ENCODE results near the gene KIAA0232. TPM values are rescaled to one million over a fixed set of nuclear protein-coding genes. Genes with fewer than 3 reads are reported as not detected.
A peak's percentile ranks its signal among the peaks of the same experiment; 100 is the strongest.
"Not testable (repeated sequence)": the region's sequence is repeated elsewhere in the genome, so short reads cannot be mapped to it uniquely, and the experiment has no call there.

KIAA0232 gene
- total RNA-seq, 2 experiments from 2014 or later = 13.8 to 14.7 TPM

DNA sequence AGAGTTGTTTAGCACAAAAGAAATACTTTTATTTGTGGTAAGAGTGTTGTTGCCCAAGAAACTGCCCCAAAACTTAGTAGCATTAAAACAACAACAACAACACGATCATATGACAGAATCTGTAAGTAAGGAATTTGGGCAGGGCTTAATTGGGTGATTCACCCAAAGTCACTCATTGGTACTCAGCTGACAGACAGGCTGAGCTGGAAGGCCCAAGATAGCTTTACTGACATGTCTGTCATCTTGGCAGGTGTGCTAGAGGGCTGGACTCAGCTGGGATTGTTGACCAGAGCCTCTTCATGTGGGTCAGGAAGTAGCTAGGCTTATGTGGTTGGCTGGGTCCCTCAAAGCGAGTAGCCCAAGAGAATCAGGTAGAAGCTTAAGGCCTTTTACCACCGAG lies 52.3 kb downstream of the KIAA0232 start:
- H3K4me3 Mint-ChIP-seq = no peak overlapping the region
- no peak for DNase-seq
- H3K36me3 Mint-ChIP-seq = peaks cover 39% of the 10 kb centered on the region
- H3K4me1 Mint-ChIP-seq = peaks cover 4% of the 10 kb centered on the region
- no peaks in the 10 kb centered on the region for H3K27me3 Mint-ChIP-seq
- peaks cover 5% of the 10 kb centered on the region for H3K9me3 Mint-ChIP-seq
- H3K27ac Mint-ChIP-seq = no peak overlapping the region

DNA sequence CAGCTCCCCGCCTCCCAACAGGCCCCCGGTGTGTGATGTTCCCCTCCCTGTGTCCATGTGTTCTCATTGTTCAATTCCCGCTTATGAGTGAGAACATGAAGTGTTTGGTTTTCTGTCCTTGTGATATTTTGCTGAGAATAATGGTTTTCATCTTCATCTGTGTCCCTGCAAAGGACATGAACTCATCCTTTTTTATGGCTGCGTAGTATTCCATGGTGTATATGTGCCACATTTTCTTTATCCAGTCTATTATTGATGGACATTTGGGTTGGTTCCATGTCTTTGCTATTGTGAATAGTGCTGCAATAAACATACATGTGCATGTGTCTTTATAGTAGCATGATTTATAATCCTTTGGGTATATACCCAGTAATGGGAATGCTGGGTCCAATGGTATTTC lies 53.1 kb downstream of the KIAA0232 start:
- DNase-seq, H3K9me3 Mint-ChIP-seq, H3K4me3 Mint-ChIP-seq, H3K27me3 Mint-ChIP-seq, H3K27ac Mint-ChIP-seq: not testable (repeated sequence)
- Mint-ChIP-seq H3K36me3 (peaks cover 39% of the 10 kb centered on the region), H3K4me1 (peaks cover 10% of the 10 kb centered on the region)

- not testable (repeated sequence) for DNase-seq, H3K27ac Mint-ChIP-seq, H3K4me3 Mint-ChIP-seq, H3K9me3 Mint-ChIP-seq, H3K27me3 Mint-ChIP-seq
- Mint-ChIP-seq H3K36me3 (peaks cover 31% of the 10 kb centered on the region), H3K4me1 (peaks cover 10% of the 10 kb centered on the region)
Observed at GRCh38 chr4:6837106-6837505, 54.6 kb downstream of the KIAA0232 start.

DNA sequence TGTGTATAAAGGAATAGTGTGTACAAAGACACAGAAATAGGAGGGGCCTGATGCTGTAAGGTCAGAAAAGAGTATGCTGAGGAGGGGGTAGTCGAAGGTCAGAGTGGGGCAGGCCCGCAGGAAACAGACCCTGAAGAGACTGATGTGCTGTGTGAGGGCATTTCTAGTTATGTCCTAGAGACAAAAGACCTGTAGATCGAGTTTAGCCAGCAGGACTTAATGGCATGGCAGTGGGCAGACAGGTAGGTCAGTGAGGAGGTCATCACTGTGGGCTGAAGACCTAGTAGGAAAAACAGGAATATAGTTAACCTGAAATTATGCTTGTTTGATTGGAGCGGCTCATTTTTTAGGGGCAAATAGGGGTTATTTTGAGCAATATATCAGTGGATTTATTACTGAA lies 57.1 kb downstream of the KIAA0232 start:
- Mint-ChIP-seq H3K4me1 (peaks cover 10% of the 10 kb centered on the region), H3K27me3 (no peaks in the 10 kb centered on the region), H3K27ac (peak overlapping the region; percentile 19), H3K9me3 (peaks cover 5% of the 10 kb centered on the region), H3K36me3 (peaks cover 35% of the 10 kb centered on the region), H3K4me3 (no peak overlapping the region)
- DNase-seq = no peak

DNA sequence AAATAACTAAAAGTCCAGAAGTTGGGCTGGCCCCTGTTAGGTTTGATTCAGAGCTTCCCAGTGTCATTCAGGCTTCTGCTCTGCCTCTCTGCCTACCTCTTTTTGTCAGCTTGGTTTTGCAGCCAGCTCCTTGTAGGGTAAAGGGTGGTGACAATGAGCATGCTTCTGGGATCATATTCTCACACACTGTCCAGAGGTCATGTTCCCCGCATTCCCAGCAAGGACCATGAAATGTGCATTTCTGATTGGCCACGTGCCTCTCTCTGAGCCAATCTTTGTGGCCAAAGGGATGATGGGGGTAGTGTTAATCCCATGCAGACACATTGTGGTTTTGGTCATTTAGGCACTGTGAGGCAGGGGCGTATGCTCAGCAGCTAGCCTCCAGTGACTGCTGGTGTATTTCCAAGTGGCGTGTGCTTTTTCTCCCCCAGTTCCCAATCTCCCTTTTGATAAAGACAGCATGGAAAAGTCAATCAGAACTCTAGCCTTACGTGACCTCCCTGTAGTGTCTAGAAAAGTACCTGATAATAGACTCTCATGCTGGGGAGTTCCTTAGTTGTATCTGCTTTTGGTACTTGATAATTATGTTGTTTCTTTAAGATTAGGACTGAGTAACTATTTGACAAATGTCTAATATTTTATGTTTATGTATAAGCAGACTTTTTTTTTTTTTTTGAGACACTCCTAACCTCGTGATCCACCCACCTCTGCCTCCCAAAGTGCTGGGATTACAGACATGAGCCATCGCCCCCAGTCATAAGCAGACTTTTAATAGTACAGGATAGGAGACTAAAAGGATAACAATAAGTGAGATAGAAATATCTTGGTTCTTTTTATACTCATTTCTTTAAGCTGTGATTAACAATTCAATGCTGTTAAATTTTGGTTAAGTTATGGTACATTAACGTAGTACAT lies 57.8 kb downstream of the KIAA0232 start:
- no peaks in the 10 kb centered on the region for H3K27me3 Mint-ChIP-seq
- H3K9me3 Mint-ChIP-seq = peaks cover 5% of the 10 kb centered on the region
- H3K27ac Mint-ChIP-seq = no peak overlapping the region
- H3K4me1 Mint-ChIP-seq = peaks cover 13% of the 10 kb centered on the region
- H3K4me3 Mint-ChIP-seq = no peak overlapping the region
- no peak for DNase-seq
- H3K36me3 Mint-ChIP-seq = peaks cover 32% of the 10 kb centered on the region

DNA sequence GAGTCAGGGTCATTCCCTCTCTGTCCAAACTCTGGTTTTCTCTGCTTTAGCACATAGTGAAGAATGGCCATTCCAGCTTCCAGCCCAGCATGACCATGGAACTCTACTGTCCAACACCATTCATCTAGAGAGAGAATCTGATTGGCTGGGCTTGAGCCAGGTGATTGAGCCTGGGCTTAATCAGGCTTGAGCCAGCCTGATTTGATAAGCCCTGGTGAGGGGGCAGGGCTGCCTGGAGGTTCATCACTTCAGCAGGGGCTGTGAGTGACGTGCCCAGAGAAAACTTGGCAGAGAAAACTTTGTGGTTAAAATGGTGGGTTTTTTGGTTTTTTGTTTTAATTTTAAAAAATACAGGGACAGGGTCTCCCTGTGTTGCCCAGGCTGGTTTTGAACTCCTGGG lies 62.5 kb downstream of the KIAA0232 start:
- no peaks in the 10 kb centered on the region for H3K9me3 Mint-ChIP-seq
- no peak overlapping the region for H3K4me3 Mint-ChIP-seq
- peaks cover 17% of the 10 kb centered on the region for H3K4me1 Mint-ChIP-seq
- peaks cover 24% of the 10 kb centered on the region for H3K36me3 Mint-ChIP-seq
- H3K27ac Mint-ChIP-seq = no peak overlapping the region
- no peak for DNase-seq
- no peaks in the 10 kb centered on the region for H3K27me3 Mint-ChIP-seq

DNA sequence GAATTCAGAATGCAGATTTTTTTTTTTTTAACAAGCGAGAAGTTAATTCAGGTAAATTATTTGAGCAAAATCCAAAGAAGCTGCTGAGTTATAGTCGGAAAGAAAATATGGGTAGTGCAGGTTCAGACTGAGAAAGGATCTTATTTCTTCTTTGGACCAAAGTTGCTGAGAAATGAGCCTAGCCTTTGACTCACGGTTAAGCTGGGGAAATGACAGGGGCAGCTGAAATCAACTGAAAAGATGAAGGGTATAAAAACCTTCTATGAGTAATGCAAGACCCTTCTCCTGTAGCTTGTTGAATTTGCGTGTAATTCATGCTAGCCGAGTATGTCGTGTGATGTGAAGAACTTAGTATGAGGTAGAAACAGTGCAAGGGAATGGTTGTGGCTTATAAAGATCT lies 63.0 kb downstream of the KIAA0232 start:
- no peak overlapping the region for H3K27ac Mint-ChIP-seq
- peaks cover 27% of the 10 kb centered on the region for H3K36me3 Mint-ChIP-seq
- H3K4me3 Mint-ChIP-seq = no peak overlapping the region
- H3K9me3 Mint-ChIP-seq = no peaks in the 10 kb centered on the region
- no peak for DNase-seq
- H3K27me3 Mint-ChIP-seq = no peaks in the 10 kb centered on the region
- peaks cover 12% of the 10 kb centered on the region for H3K4me1 Mint-ChIP-seq

DNA sequence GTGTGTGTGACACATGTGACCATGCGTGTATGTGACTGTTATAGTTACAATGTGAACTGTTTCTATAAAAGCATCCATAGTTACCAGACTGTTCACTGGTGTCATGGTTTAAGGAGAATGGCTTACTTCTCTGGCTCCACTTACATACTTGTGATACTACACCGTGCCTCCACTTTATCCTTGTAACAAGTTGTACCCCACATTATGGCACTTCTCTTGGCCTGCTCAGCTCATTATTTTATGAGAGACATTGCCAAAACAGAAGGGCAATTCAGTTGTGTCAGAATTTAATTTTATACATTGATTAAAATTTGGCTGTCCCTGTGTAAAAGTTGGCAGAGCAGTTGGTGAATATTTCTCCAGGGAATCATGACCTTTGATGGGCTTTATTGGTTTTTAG lies 64.7 kb downstream of the KIAA0232 start:
- DNase-seq = no peak
- Mint-ChIP-seq H3K27ac (no peak overlapping the region), H3K4me1 (peaks cover 12% of the 10 kb centered on the region), H3K4me3 (no peak overlapping the region), H3K9me3 (peaks cover 3% of the 10 kb centered on the region), H3K36me3 (peaks cover 42% of the 10 kb centered on the region), H3K27me3 (no peaks in the 10 kb centered on the region)

DNA sequence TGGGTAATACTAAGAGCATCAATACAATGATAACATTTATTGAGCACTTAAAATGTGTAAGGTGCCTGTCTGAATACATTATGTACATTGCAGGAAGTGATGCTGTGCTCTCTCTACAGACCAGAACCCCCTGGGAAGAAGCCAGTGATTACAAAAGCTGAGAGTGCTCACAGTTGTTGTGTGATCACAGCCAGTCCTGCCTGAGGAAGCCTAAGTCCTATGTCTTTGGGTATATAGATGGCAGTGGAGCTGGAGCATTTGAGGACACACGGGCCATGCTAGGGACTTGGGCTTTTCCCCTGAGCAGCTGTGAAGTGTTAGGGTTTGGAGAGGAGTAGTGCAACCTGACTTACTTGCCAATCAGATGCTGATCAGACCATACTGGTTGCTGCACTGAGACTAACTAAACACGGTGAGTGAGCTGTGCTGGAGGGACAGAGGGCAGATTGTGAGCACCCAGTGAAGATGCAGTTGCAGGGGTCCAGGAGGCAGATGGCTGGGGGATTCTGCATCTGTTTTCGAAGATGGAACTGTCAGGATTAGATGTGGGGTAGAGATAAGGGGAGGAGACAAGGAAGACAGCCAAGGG lies 66.3 kb downstream of the KIAA0232 start:
- peaks cover 10% of the 10 kb centered on the region for H3K9me3 Mint-ChIP-seq
- peaks cover 53% of the 10 kb centered on the region for H3K36me3 Mint-ChIP-seq
- H3K27ac Mint-ChIP-seq = no peak overlapping the region
- no peak overlapping the region for H3K4me3 Mint-ChIP-seq
- H3K4me1 Mint-ChIP-seq = peaks cover 16% of the 10 kb centered on the region
- DNase-seq = no peak
- H3K27me3 Mint-ChIP-seq = no peaks in the 10 kb centered on the region

DNA sequence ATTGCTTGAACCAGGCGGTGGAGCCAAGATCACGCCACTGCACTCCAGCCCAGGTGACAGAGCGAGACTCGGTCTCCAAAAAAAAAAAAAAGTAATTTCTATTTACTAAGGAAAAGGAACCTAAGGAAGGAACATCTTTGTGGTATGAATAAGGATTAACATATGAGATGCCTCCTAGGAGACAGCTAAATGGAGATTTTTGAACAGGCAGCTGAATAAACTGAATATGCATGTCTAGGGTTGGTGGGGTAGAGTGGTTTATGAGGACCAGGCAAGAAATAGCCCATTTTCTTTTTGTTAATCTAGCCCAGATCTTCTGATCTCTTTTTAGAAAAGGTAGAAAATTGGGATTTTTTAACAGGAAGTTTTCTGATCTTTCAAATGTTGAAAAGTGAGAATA lies 67.2 kb downstream of the KIAA0232 start:
- Mint-ChIP-seq H3K27ac (no peak overlapping the region), H3K27me3 (no peaks in the 10 kb centered on the region), H3K4me3 (no peak overlapping the region), H3K4me1 (peaks cover 21% of the 10 kb centered on the region), H3K36me3 (peaks cover 54% of the 10 kb centered on the region), H3K9me3 (peaks cover 10% of the 10 kb centered on the region)
- no peak for DNase-seq

- Mint-ChIP-seq H3K9me3 (peaks cover 10% of the 10 kb centered on the region), H3K27ac (no peak overlapping the region), H3K4me1 (peaks cover 28% of the 10 kb centered on the region), H3K4me3 (no peak overlapping the region), H3K27me3 (no peaks in the 10 kb centered on the region), H3K36me3 (peaks cover 51% of the 10 kb centered on the region)
- no peak for DNase-seq
Observed at GRCh38 chr4:6851431-6851830, 68.9 kb downstream of the KIAA0232 start.

DNA sequence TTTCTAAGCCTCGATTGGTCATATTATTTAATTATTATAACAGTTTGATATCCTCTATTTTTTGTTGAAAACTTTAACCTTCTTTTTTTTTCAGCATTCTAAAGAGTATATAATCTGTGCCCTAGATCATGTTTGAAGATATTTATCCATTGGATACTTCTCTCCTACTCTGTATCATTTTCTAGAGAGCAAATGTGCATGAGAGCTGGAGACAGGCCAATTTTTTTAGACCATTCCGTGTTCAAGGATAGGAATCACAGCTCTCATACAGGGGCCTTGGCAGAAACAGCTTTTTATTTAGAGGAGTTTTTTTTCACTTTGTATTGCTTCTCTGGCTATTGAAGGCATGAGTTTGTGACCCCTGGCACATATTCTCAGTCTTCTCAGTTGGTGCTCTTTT lies 69.4 kb downstream of the KIAA0232 start:
- Mint-ChIP-seq H3K9me3 (peaks cover 10% of the 10 kb centered on the region), H3K27me3 (no peaks in the 10 kb centered on the region), H3K4me1 (peaks cover 31% of the 10 kb centered on the region), H3K27ac (no peak overlapping the region), H3K4me3 (no peak overlapping the region), H3K36me3 (peaks cover 51% of the 10 kb centered on the region)
- no peak for DNase-seq

DNA sequence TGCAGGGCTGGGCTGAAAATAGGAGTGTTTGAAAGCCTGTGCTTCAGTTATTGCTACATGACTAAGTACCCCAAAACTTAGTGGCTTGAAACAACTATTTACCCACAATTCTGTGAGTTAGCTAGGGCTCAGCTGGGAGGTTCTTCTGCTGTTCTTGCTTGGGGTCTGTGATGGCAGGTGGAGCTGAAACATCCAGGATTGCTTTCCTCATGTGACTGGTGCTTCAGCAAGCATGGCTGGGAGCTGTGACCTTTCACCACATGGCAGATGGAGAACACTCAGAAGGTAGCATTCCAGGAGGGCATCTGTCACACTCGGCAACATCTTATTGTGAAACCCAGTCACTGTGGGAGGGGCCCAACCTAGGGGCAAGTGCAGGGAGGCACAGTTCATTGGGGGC lies 70.1 kb downstream of the KIAA0232 start:
- DNase-seq = no peak
- Mint-ChIP-seq H3K27ac (no peak overlapping the region), H3K9me3 (peaks cover 10% of the 10 kb centered on the region), H3K36me3 (peaks cover 53% of the 10 kb centered on the region), H3K27me3 (no peaks in the 10 kb centered on the region), H3K4me1 (peaks cover 31% of the 10 kb centered on the region), H3K4me3 (no peak overlapping the region)

DNA sequence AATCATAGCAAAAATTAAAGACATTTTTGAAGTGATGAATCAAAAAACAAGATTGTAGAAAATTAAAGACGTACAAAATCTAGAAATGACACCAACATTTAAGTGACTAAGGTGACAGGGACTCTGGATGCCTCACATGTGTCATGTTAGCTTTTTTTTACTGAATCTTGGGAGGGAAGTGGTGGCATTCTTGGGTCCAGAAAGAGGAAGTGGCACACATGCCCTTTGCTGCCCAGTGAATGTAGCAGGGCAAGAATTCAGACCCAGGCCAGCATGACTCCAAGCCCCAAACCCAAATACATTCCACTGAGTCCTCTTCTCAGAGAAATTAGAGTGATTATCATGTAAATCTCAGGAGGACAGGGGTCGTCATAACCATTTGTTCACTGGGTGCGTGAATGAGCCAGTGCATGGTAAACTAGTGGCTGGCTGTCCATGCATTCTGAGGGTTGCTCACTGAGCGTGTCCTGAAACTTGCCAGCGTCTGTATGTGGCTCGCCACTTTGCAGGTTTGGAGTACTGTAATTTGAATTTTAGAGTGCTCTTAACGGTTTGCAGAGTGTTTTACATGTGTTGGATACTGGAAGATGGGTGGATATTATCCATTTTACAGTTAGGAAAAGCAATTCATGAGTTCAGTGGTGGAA lies 71.7 kb downstream of the KIAA0232 start:
- H3K27ac Mint-ChIP-seq = peak overlapping the region; percentile 43
- peaks cover 50% of the 10 kb centered on the region for H3K36me3 Mint-ChIP-seq
- H3K4me3 Mint-ChIP-seq = no peak overlapping the region
- no peak for DNase-seq
- H3K27me3 Mint-ChIP-seq = no peaks in the 10 kb centered on the region
- H3K9me3 Mint-ChIP-seq = peaks cover 10% of the 10 kb centered on the region
- peaks cover 29% of the 10 kb centered on the region for H3K4me1 Mint-ChIP-seq

DNA sequence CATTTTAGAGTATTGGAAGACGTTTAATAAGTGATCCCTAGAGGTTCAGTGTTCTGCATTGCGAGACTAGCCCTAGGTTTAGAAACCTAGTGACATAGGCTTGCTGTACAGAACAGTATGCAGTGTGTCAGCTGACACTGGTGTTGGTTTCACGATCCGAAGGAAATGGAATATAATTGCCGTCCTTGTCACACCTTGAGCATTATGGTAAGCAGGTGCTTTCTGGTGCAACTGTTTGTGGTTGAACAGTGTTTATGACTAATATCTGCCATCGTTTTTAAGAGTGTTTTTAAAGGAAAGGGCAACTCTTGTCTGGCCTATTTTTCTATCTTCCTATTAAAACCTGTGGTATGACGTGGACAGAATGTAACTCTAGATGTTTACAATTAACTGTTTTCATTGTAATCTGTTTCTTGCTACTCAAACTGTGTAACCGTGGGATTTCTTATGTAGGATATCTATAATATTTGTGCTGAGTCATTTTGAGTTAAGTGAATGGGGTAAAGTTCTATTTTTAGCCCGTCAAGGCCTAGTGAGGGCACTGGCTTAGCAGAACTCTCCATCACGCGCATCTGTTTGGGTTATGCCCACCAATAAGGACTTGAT lies 73.3 kb downstream of the KIAA0232 start:
- DNase-seq = peak; percentile 48
- Mint-ChIP-seq H3K36me3 (peaks cover 41% of the 10 kb centered on the region), H3K4me3 (no peak overlapping the region), H3K27me3 (no peaks in the 10 kb centered on the region), H3K27ac (peak overlapping the region; percentile 92), H3K9me3 (peaks cover 10% of the 10 kb centered on the region), H3K4me1 (peaks cover 27% of the 10 kb centered on the region)

Measured in activated naive CD8-positive, alpha-beta T cell treated with anti-CD3 and anti-CD28 coated beads for 36 hours (primary cell).